LNCAP (cell line): ENCODE measurements around the gene MRPS35.

ENCODE experiments used
- CTCF ChIP-seq: fragments of 450-650 bp; IDR thresholded peaks from 2 replicates; pipeline ENCODE4 v1.5.1; 2017; ENCODE audit warnings: mild to moderate bottlenecking

The MRPS35 gene

GRCh38 chr12:27794818-27795584, 84.4 kb downstream of the MRPS35 start:
- no peak for TF ChIP-seq CTCF

GRCh38 chr12:27796128-27796527, 85.5 kb downstream of the MRPS35 start:
- no peak for TF ChIP-seq CTCF

GRCh38 chr12:27797301-27798025, 86.8 kb downstream of the MRPS35 start:
- no peak for TF ChIP-seq CTCF

- no peak for TF ChIP-seq CTCF
Observed at GRCh38 chr12:27800819-27801218, 90.2 kb downstream of the MRPS35 start.

- no peak for TF ChIP-seq CTCF
Observed at GRCh38 chr12:27801630-27802029, 91.0 kb downstream of the MRPS35 start.

GRCh38 chr12:27802511-27802910, 91.9 kb downstream of the MRPS35 start:
- no peak for TF ChIP-seq CTCF

- TF ChIP-seq CTCF = no peak
Observed at GRCh38 chr12:27802936-27803335, 92.3 kb downstream of the MRPS35 start.
